Measurements from ENCODE around the gene NR3C2. TPM values are rescaled to one million over a fixed set of nuclear protein-coding genes. Genes with fewer than 3 reads are reported as not detected.
"Not testable (repeated sequence)": the region's sequence is repeated elsewhere in the genome, so short reads cannot be mapped to it uniquely, and the experiment has no call there.

NR3C2 gene
- total RNA-seq, 1 donor from 2014 or later, result 26.2 TPM

DNA sequence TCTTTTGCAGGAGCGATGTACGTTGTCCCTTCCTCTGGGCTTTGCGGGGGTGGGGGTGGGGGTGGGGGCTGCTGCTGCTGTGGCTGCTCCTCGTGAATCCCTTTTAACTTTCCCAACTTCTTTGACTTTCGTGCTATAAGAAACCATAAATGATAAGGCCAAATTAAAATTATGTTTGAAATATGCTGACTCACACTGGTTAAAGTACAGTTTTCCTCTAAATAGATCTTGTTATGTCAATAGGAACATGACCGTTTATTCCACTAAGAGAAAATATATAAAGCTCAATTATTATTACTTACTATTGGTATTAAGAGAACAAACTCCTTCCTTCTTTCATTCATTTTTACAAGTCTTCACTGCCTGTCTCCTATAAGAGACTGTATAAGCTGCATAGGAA, 287.4 kb downstream of the NR3C2 start:
- ATAC-seq, result no peak
- intact Hi-C loops (cut with DNase I), result no loop called here
- DNase-seq (ENCODE audit: low spot score), result no peak

DNA sequence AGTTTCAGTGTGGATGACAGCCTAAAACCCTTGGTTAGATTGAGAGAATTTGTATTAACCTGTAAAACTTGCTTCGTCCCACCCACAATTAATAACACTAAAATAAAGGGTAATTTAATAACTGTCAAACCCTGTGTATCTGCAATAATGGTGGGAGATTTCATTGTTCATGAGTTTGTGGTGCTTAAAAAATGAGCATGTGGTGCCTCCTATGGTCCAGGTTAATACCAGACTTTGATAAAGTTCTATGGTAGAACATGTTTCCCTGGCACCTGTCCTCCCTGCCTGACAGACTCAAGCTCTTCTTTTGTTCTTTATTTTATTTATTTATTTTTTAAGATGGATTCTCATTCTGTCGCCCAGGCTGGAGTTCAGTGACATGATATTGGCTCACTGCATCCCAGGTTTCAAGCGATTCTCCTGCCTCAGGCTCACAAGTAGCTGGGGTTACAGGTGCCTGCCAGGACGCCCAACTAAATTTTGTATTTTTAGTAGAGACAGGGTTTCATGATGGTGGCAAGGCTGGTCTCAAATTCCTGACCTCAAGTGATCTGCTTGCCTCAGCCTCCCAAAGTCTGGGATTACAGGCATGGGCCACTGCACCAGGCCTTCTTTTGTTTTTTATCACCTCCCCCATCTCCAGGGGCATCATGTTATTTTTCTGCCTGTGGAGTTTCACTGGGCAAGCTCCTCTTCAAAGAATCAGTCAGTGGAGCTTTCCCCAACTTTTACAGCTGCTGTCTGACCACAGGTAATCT, 289.2 kb downstream of the NR3C2 start:
- DNase-seq (ENCODE audit: low spot score) (no peak), ATAC-seq (no peak)
- intact Hi-C loops (cut with DNase I), result no loop called here

- DNase-seq (ENCODE audit: low spot score) (no peak), ATAC-seq (no peak)
- intact Hi-C loops (cut with DNase I), result no loop called here
Observed at GRCh38 chr4:148151806-148152205, 290.4 kb downstream of the NR3C2 start.

GRCh38 chr4:148145475-148145874, 296.7 kb downstream of the NR3C2 start:
- DNase-seq (ENCODE audit: low spot score), result no peak
- ATAC-seq, result no peak
- intact Hi-C loops (cut with DNase I), result no loop called here

DNA sequence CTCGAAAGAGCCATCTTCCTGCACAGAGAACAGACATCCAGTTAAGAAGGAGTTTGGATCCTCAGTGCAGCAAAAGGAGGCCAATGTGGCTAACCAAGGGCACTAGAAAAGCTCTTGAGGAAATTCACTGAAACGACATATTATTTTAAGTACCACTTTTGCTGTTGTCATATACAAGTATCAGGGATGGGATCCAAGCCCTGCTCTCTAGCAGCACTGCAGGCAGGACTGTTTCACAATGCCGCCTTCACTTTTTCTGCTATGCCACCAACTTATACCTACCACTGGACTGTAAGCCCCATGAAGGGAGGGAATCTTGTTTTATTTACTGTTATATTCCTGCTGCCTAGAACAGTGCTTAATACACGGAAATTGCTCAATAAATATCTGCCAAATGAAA, 299.0 kb downstream of the NR3C2 start:
- DNase-seq (ENCODE audit: low spot score) (no peak), ATAC-seq (no peak)
- intact Hi-C loops (cut with DNase I), result no loop called here

- intact Hi-C loops (cut with DNase I), result no loop called here
Observed at GRCh38 chr4:148141501-148141900, 300.7 kb downstream of the NR3C2 start.

DNA sequence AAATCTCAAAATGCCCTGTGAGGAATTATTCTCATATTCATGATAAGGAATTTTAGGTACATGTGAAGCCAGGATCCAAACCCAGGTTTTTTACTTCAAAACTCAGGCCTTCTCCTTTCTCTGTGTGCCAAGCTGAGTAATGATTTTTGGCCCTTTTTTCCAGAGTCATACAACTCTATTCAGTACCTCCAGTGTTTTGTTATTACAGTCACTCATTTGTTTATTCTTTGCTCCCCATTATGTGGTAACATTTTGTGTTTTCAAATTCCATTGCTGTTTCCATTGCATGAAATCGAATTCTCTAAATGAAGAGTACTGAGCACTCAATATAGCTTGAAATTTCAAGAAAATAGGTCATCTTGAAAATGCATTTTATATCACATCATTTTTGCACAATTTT, 315.4 kb downstream of the NR3C2 start:
- intact Hi-C loops (cut with DNase I), result no loop called here
- ATAC-seq (no peak), DNase-seq (ENCODE audit: low spot score) (no peak)

More at GRCh38 chr4:148141501-148141900, 300.7 kb downstream of the NR3C2 start:
- DNase-seq (ENCODE audit: low spot score) (no peak), ATAC-seq (no peak)

DNA sequence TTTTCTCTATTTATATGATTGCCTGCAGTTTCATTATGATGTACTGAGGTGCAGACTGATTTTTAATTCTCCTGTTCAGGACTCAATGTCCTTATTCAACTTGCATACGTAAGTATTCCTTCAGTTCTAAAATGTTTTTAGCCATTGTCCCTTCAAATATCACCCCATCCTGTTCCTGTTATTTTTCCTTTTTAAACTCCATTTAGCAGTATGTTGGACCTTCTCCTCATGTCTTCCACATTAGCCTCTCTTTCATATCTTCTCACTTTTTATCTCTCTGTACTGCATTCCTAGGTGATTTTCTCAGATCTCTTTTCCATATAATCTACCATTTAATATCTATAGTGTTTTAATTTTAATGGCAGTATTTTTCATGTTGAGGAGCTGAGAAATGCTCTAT, 317.7 kb downstream of the NR3C2 start:
- DNase-seq (ENCODE audit: low spot score), result no peak
- ATAC-seq, result no peak
- intact Hi-C loops (cut with DNase I), result no loop called here

- intact Hi-C loops (cut with DNase I); ATAC-seq; DNase-seq (ENCODE audit: low spot score): not testable (repeated sequence)
Observed at GRCh38 chr4:148123161-148123560, 319.1 kb downstream of the NR3C2 start.

- intact Hi-C loops (cut with DNase I), result no loop called here
- ATAC-seq (no peak), DNase-seq (ENCODE audit: low spot score) (no peak)
Observed at GRCh38 chr4:148120216-148120615, 322.0 kb downstream of the NR3C2 start.

- DNase-seq (ENCODE audit: low spot score), result no peak
- intact Hi-C loops (cut with DNase I), result no loop called here
- ATAC-seq, result no peak
Observed at GRCh38 chr4:148118633-148119032, 323.6 kb downstream of the NR3C2 start.

DNA sequence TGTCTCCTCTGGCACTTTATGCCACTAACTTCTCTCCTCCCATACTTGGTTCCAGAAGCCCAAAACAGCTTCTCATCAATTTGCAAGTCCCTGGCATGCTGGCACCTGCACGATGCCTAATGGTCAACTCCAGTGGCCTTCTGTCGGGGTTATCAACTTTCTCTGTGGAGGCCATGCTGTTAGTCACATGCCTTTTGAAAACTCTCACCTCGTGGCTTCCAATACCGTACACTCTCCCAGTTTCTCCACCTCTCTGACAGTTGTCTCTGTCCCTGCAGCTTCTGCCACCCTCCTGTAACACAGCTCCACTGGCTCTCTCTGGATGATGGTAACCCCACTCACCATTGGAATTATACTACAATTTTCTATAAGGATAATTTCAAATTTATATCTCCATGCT, 324.0 kb downstream of the NR3C2 start:
- no peak for DNase-seq (ENCODE audit: low spot score)
- intact Hi-C loops (cut with DNase I), result no loop called here
- ATAC-seq, result no peak

- DNase-seq (ENCODE audit: low spot score) (no peak), ATAC-seq (peak; percentile 62)
- intact Hi-C loops (cut with DNase I), result no loop called here
Observed at GRCh38 chr4:148116969-148117368, 325.2 kb downstream of the NR3C2 start.

- ATAC-seq (peak; percentile 46), DNase-seq (ENCODE audit: low spot score) (no peak)
- intact Hi-C loops (cut with DNase I), result no loop called here
Observed at GRCh38 chr4:148116264-148116663, 325.9 kb downstream of the NR3C2 start.

DNA sequence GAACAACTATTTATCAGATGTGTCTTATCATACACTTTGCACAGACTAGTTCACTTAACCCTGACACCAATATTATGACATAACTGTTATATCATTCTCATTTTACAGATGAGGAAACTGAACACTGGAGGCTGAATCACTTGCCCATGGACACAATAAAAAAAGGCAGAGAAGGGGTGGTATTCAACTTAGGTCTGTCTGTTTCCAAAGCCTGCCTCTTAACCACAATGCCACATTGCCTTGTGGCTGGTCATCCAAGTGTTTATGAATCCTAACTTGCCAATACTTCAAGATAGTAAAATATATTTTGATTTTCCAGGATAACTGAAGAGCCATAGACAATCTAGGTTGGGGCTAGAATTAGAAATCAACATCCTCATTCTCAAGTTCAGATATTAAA, 327.8 kb downstream of the NR3C2 start:
- no peak for DNase-seq (ENCODE audit: low spot score)
- intact Hi-C loops (cut with DNase I), result no loop called here
- ATAC-seq, result no peak

DNA sequence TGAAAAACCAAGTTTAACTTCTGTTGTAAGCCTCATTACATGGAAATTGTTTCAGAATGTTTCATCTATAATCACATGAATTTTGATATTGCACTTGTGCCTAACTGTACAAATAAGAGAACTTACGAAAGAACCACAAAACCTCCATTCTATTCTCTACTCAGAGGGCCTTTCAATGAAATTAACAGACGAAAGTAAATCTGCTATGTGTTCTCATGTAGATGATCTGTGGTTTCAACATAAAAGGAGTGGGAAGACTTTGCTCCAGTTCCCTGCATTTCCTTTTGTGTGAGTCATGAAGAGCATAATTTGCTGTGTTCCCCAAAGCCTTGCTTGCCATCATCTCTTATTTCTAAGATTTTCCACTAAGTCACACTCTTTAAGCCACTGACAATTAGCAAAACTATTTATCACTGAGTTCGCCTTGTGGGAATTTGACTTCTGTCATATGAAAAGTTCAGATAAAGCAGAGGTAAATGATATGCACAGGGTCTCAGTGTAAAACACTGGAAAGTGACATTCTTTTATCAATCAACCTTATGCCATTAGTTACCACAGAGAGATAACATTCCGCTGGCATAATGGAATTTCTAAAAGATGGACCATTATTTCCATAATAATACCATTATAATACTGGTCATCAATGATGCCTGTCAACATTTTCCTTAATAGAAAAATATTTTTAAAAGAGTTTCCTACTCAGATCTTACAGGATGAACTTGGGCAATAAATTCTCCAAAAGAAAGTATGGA, 329.8 kb downstream of the NR3C2 start:
- intact Hi-C loops (cut with DNase I), result no loop called here
- ATAC-seq, result no peak
- DNase-seq (ENCODE audit: low spot score), result no peak

GRCh38 chr4:148110169-148110568, 332.0 kb downstream of the NR3C2 start:
- intact Hi-C loops (cut with DNase I), result no loop called here

DNA sequence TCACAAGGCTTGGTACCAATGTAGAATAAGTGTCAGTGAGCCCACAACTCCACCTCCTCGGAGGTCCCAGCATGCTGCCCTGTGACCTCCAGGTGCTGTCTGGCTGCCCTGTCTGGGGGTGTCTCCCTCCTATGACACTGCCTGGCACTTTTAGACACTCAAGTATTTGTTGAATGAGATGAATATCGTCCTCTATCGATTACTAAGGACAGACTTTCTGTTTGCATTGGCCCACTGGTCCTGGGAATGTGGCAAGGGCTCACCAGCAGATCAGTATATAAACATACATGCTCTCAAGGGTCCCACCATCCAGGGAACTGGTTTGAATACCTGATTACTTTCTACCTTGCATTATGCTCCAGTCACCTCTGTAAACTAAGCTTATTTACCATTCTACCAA, 333.0 kb downstream of the NR3C2 start:
- DNase-seq (ENCODE audit: low spot score) (no peak), ATAC-seq (no peak)
- intact Hi-C loops (cut with DNase I), result no loop called here

More at GRCh38 chr4:148110169-148110568, 332.0 kb downstream of the NR3C2 start:
- no peak for DNase-seq (ENCODE audit: low spot score)
- no peak for ATAC-seq

DNA sequence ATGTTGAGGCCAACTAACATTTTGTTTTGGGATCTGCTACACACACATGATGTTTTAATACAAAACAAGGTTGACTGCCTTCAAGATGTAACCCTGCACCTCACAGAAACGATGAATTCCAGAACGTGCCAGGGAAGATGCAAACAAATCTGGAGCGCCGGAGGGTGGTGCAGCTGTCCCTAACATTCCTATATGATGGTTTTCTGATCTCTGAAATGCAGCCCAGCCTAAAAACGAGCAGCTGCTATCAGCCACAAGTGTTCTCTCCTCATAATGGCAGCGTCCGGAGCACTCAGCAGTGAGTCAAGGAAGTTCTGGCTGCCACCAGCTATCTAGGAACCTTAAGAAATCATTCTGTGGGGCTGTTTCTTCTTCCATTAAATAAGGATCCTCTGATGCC, 333.4 kb downstream of the NR3C2 start:
- intact Hi-C loops (cut with DNase I), result no loop called here
- no peak for DNase-seq (ENCODE audit: low spot score)
- no peak for ATAC-seq

- intact Hi-C loops (cut with DNase I), result no loop called here
- DNase-seq (ENCODE audit: low spot score), result no peak
- no peak for ATAC-seq
Observed at GRCh38 chr4:148103597-148104355, 338.4 kb downstream of the NR3C2 start.
